Chondrocyte (in vitro differentiated cells): ENCODE results near the gene CFD. TPM values are rescaled to one million over a fixed set of nuclear protein-coding genes. Genes with fewer than 3 reads are reported as not detected.

Source experiments
- DNase-seq: peaks from one replicate; pipeline ENCODE4 v3.0.0; 2021; ENCODE audit warnings: mixed read lengths, low spot score
- H3K27ac Mint-ChIP-seq: one replicate; pipeline ENCODE4 v1.8.0; 2021; ENCODE audit warnings: mild to moderate bottlenecking, moderate library complexity, mixed read lengths; ENCODE audit not compliant: unreplicated experiment
- H3K27me3 Mint-ChIP-seq: 2 replicates; pipeline ENCODE4 v1.8.0; 2021; ENCODE audit warnings: low read depth, mixed read lengths
- H3K36me3 Mint-ChIP-seq: 2 replicates; pipeline ENCODE4 v1.8.0; 2021; ENCODE audit warnings: low read depth, mixed read lengths
- H3K4me1 Mint-ChIP-seq: 2 replicates; pipeline ENCODE4 v1.8.0; 2021; ENCODE audit warnings: low read depth, mild to moderate bottlenecking, mixed read lengths
- H3K4me3 Mint-ChIP-seq: one replicate; pipeline ENCODE4 v1.8.0; 2021; ENCODE audit warnings: mild to moderate bottlenecking, moderate library complexity, mixed read lengths; ENCODE audit not compliant: unreplicated experiment
- H3K9me3 Mint-ChIP-seq: 2 replicates; pipeline ENCODE4 v1.8.0; 2021; ENCODE audit warnings: low read depth, mixed read lengths
- microRNA-seq: library from miRNA; unstranded; fragments of <30 nt; microRNA quantifications from one replicate; pipeline ENCODE4 v1.2.0, GENCODE V29; 2020; ENCODE audit warnings: borderline number of aligned reads
- total RNA-seq: library from RNA; stranded (reverse); gene quantifications from 3 replicates; pipeline ENCODE4 v1.2.1, GENCODE V29; 2021
- TF ChIP-seq, protein P1 (sequence below): fragments of 200-600 bp; sonication (generic); IDR thresholded peaks from 2 replicates; pipeline ENCODE4 v1.5.0; 2021; ENCODE audit warnings: antibody characterized with exemption, mild to moderate bottlenecking, moderate library complexity

Gene CFD
- total RNA-seq, 1 donor from 2014 or later, result 1.8 TPM

DNA sequence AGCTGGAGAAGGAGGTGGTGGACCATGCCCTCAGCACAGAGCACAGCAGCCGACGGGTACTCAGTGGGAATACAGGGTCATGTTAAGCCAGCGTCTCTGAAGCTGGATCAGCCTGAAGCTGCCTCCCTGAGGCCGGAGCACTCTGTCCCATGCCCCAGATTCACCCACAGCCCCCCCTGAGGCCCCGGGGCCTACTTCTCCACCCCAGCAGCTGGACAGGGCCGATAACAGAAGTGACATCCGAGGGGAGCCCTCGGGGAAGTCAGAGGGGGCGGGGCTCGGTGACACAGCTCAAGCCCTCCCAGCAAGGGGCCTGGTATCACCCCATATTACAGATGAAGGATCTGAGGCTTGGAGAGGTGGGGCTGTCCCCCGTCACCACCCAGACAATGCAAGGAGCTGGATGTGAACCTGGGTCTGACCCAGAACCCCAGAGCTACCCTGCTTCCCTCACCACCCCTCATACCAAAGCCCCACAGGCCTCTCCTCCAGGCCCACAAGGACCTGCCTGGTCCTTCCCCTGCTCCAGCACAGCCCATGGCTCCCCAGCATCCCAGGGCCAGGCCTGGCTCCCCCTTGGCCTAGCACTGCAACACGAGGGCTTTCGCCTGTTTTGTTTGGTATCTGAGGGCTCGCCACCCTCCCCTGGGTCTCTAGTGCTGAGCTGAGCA is 47.9 kb downstream of the CFD start:
- TF ChIP-seq, protein P1, sequence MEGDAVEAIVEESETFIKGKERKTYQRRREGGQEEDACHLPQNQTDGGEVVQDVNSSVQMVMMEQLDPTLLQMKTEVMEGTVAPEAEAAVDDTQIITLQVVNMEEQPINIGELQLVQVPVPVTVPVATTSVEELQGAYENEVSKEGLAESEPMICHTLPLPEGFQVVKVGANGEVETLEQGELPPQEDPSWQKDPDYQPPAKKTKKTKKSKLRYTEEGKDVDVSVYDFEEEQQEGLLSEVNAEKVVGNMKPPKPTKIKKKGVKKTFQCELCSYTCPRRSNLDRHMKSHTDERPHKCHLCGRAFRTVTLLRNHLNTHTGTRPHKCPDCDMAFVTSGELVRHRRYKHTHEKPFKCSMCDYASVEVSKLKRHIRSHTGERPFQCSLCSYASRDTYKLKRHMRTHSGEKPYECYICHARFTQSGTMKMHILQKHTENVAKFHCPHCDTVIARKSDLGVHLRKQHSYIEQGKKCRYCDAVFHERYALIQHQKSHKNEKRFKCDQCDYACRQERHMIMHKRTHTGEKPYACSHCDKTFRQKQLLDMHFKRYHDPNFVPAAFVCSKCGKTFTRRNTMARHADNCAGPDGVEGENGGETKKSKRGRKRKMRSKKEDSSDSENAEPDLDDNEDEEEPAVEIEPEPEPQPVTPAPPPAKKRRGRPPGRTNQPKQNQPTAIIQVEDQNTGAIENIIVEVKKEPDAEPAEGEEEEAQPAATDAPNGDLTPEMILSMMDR, result no peak

DNA sequence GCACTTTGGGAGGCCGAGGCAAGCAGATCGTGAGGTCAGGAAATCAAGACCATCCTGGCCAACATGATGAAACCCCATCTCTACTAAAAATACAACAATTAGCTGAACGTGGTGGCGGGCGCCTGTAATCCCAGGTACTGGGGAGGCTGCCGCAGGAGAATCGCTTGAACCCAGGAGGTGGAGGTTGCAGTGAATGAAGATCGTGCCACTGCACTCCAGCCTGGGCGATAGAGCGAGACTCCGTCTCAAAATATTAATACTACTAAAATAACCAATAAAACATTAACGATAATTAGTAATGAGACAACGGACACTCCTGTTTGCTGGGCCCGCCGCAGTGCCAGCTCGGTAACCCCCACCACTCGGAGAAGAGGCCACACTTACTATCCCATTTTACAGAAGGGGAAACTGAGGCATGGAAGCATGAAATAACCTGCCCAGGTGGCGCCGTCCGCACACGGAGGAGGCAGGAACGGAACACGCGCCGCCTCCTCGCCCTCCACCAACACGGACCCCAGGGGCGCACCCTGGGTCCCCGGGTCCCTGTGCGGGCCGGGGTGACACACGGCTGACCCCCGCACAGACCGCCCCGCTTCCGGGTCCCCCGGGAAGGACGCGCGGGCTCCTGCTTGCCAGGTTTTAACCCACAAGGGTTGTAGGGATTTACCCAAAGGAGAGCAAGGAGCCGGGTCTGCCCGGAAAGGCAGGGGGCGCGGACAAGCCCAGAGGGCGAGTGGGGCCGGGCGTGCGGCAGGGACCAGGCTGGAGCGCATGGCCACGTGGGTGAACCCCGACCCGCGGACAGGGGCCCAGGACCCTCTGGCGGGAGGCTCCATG is 52.0 kb downstream of the CFD start:
- H3K4me3 Mint-ChIP-seq, result peak overlapping the region; percentile 63
- H3K27ac Mint-ChIP-seq, result no peak overlapping the region
- H3K36me3 Mint-ChIP-seq, result no peaks in the 10 kb centered on the region
- H3K4me1 Mint-ChIP-seq, result peaks cover 11% of the 10 kb centered on the region
- TF ChIP-seq, protein P1, result no peak
- no peak for DNase-seq
- H3K9me3 Mint-ChIP-seq, result no peaks in the 10 kb centered on the region
- no peaks in the 10 kb centered on the region for H3K27me3 Mint-ChIP-seq

More for the DNA sequence above, 47.9 kb downstream of the CFD start:
- Mint-ChIP-seq H3K4me1 (peaks cover 7% of the 10 kb centered on the region), H3K27me3 (no peaks in the 10 kb centered on the region), H3K36me3 (no peaks in the 10 kb centered on the region), H3K27ac (no peak overlapping the region), H3K4me3 (no peak overlapping the region), H3K9me3 (no peaks in the 10 kb centered on the region)
- peak; percentile 59 for DNase-seq

DNA sequence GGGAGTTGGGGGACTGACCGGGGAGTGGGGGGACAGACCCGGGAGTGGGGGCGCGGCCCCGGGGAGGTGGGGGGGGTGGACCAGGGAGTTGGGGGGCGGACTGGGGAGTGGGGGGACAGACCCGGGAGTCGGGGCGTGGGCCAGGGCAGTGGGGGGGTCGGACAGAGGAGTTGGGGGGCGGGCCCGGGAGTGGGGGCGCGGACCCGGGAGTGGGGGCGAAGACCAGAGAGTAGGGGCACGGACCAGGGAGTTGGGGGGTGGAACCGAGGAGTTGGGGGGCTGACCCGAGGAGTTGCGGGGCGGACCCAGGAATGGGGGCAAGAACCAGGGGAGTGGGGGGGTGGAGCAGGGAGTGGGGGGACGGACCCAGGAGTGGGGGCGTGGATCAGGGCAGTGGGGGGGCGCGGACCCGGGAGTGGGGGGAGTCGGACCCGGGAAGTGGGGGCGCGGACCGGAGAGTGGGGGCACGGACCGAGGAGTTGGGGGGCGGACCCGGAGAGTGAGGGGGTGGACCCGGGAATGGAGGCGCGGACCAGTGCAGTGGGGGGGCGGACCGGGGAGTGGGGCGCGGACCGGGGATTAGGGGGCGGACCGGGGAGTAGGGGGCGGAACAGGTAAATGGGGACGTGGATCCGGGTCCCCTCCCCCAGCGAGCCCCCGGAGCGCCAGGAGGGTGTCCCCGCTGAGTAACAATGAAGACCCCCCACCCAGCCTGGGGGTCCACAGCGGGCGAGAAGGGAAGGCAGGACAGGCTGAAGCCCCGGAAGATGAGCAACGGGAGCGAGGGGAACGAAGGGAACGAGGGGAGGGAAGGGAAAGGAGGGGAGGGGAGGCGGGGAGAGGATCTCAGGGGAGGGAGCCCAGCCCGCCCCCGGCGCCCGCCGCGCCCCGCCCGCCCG is 53.0 kb downstream of the CFD start:
- Mint-ChIP-seq H3K27ac (peak overlapping the region; percentile 45), H3K27me3 (no peaks in the 10 kb centered on the region), H3K36me3 (no peaks in the 10 kb centered on the region), H3K9me3 (no peaks in the 10 kb centered on the region), H3K4me1 (peaks cover 11% of the 10 kb centered on the region), H3K4me3 (peak overlapping the region; percentile 72)
- no peak for DNase-seq
- TF ChIP-seq, protein P1, result no peak

Small RNA genes within 50 kb of the gene (microRNA-seq; reads per million reads assigned to microRNA genes)
- gene MIR3187, result 26.0 reads per million, percentile 40 among the genes with 10 or more reads in this experiment

Other genes starting within 250 kb of the CFD start
- gene POLRMT, start 226.1 kb upstream of the CFD start, total RNA-seq, result 27.3 to 35.8 TPM (median 35.5 TPM) in 3 replicates
- not detected in 3 replicates for gene FGF22, start 219.8 kb upstream of the CFD start, total RNA-seq
- 29.3 to 36.3 TPM (median 29.5 TPM) in 3 replicates for gene RNF126, start 196.4 kb upstream of the CFD start, total RNA-seq
- 267 to 316 TPM (median 312 TPM) in 3 replicates for gene FSTL3, start 183.3 kb upstream of the CFD start, total RNA-seq
- not detected in 3 replicates for gene PRSS57, start 164.2 kb upstream of the CFD start, total RNA-seq
- gene PALM, start 150.7 kb upstream of the CFD start, total RNA-seq, result 166 to 182 TPM (median 175 TPM) in 3 replicates
- 1.5 to 2.2 TPM (median 1.6 TPM) in 3 replicates for gene MISP, start 108.6 kb upstream of the CFD start, total RNA-seq
- gene PTBP1, start 62.2 kb upstream of the CFD start, total RNA-seq, result 281 to 343 TPM (median 285 TPM) in 3 replicates
- 5.4 to 6.8 TPM (median 6.0 TPM) in 3 replicates for gene PLPPR3, start 37.7 kb upstream of the CFD start, total RNA-seq
- gene AZU1, start 31.8 kb upstream of the CFD start, total RNA-seq, result 0.37 to 0.51 TPM in 2 of 3 replicates, not detected in the other
- gene PRTN3, start 18.7 kb upstream of the CFD start, total RNA-seq, result not detected in 3 replicates
- not detected in 3 replicates for gene ELANE, start 7.4 kb upstream of the CFD start, total RNA-seq
- 47.0 to 53.9 TPM (median 53.1 TPM) in 3 replicates for gene MED16, start 33.5 kb downstream of the CFD start, total RNA-seq
- not detected in 3 replicates for gene RNU6-9, start 33.8 kb downstream of the CFD start, total RNA-seq
- gene R3HDM4, start 53.6 kb downstream of the CFD start, total RNA-seq, result 47.1 to 52.2 TPM (median 48.4 TPM) in 3 replicates
- gene KISS1R, start 57.7 kb downstream of the CFD start, total RNA-seq, result 0.17 to 0.38 TPM (median 0.24 TPM) in 3 replicates
- gene ARID3A, start 66.4 kb downstream of the CFD start, total RNA-seq, result 6.6 to 10.0 TPM (median 8.8 TPM) in 3 replicates
- 42.1 to 48.5 TPM (median 48.0 TPM) in 3 replicates for gene WDR18, start 124.7 kb downstream of the CFD start, total RNA-seq
- gene GRIN3B, start 140.8 kb downstream of the CFD start, total RNA-seq, result 0.31 to 0.67 TPM (median 0.33 TPM) in 3 replicates
- gene TMEM259, start 161.5 kb downstream of the CFD start, total RNA-seq, result 120 to 130 TPM (median 120 TPM) in 3 replicates
- gene RNU6-2, start 161.9 kb downstream of the CFD start, total RNA-seq, result not detected in 3 replicates
- 258 to 363 TPM (median 357 TPM) in 3 replicates for gene CNN2, start 166.9 kb downstream of the CFD start, total RNA-seq
- 6.7 to 15.9 TPM (median 8.9 TPM) in 3 replicates for gene ABCA7, start 180.4 kb downstream of the CFD start, total RNA-seq
- 0.57 to 1.6 TPM (median 1.0 TPM) in 3 replicates for gene ARHGAP45, start 207.5 kb downstream of the CFD start, total RNA-seq
- gene POLR2E, start 235.7 kb downstream of the CFD start, total RNA-seq, result 110 to 119 TPM (median 113 TPM) in 3 replicates
- gene GPX4, start 244.3 kb downstream of the CFD start, total RNA-seq, result 240 to 246 TPM (median 245 TPM) in 3 replicates